HFF-Myc (cell line): Measurements from ENCODE around the gene PHKB.

Experiments used
- DNase-seq: peaks from one replicate; pipeline ENCODE4 v3.0.0-alpha.2; 2011; ENCODE audit warnings: low read depth; ENCODE audit errors: extremely low read depth
- H3K4me3 ChIP-seq: replicated peaks from 2 replicates; pipeline ENCODE4 v1.5.1; 2011; ENCODE audit warnings: low read depth, mild to moderate bottlenecking, control low read depth, low read length
- CTCF ChIP-seq: IDR thresholded peaks from 2 replicates; pipeline ENCODE4 v1.5.1; 2012; ENCODE audit warnings: mild to moderate bottlenecking, low read depth, low read length, control low read depth; ENCODE audit errors: missing control alignments

Gene PHKB

GRCh38 chr16:47644166-47644565 lies 183.0 kb downstream of the PHKB start:
- no peak for TF ChIP-seq CTCF
- DNase-seq: peak; percentile 25
- no peak overlapping the region for H3K4me3 ChIP-seq

GRCh38 chr16:47644661-47645060 lies 183.5 kb downstream of the PHKB start:
- no peak for TF ChIP-seq CTCF
- H3K4me3 ChIP-seq: no peak overlapping the region
- no peak for DNase-seq

- DNase-seq: no peak
- TF ChIP-seq CTCF: no peak
- no peak overlapping the region for H3K4me3 ChIP-seq
Measured at GRCh38 chr16:47646914-47647313, 185.8 kb downstream of the PHKB start.

GRCh38 chr16:47657032-47657431 lies 195.9 kb downstream of the PHKB start:
- DNase-seq: no peak
- no peak overlapping the region for H3K4me3 ChIP-seq
- TF ChIP-seq CTCF: no peak

GRCh38 chr16:47657977-47658376 lies 196.8 kb downstream of the PHKB start:
- no peak for DNase-seq
- no peak overlapping the region for H3K4me3 ChIP-seq
- no peak for TF ChIP-seq CTCF

GRCh38 chr16:47660540-47660939 lies 199.4 kb downstream of the PHKB start:
- TF ChIP-seq CTCF: no peak
- DNase-seq: no peak
- no peak overlapping the region for H3K4me3 ChIP-seq

- no peak for DNase-seq
- no peak overlapping the region for H3K4me3 ChIP-seq
- no peak for TF ChIP-seq CTCF
Measured at GRCh38 chr16:47664653-47665325, 203.7 kb downstream of the PHKB start.
